HG03460 (cell line): Measurements from ENCODE around the gene RAB11FIP4.

Source experiments
- ATAC-seq: cut with Tn5 transposase; IDR thresholded peaks from one replicate; pipeline ENCODE4 v1.9.1; 2021; ENCODE audit not compliant: unreplicated experiment

The RAB11FIP4 gene

GRCh38 chr17:31404028-31404949 lies 12.8 kb downstream of the RAB11FIP4 start:
- no peak for ATAC-seq

- ATAC-seq, result no peak
Observed at GRCh38 chr17:31405890-31406371, 14.5 kb downstream of the RAB11FIP4 start.

- ATAC-seq, result no peak
Observed at GRCh38 chr17:31408586-31408985, 17.1 kb downstream of the RAB11FIP4 start.

GRCh38 chr17:31411707-31412285 lies 20.3 kb downstream of the RAB11FIP4 start:
- no peak for ATAC-seq

GRCh38 chr17:31412511-31412910 lies 21.0 kb downstream of the RAB11FIP4 start:
- no peak for ATAC-seq

GRCh38 chr17:31413081-31413799 lies 21.8 kb downstream of the RAB11FIP4 start:
- no peak for ATAC-seq

- no peak for ATAC-seq
Observed at GRCh38 chr17:31413874-31414549, 22.5 kb downstream of the RAB11FIP4 start.

GRCh38 chr17:31414550-31414918 lies 23.1 kb downstream of the RAB11FIP4 start:
- ATAC-seq, result no peak

- ATAC-seq, result no peak
Observed at GRCh38 chr17:31415004-31415454, 23.6 kb downstream of the RAB11FIP4 start.

- no peak for ATAC-seq
Observed at GRCh38 chr17:31415640-31416502, 24.4 kb downstream of the RAB11FIP4 start.

- ATAC-seq, result no peak
Observed at GRCh38 chr17:31416503-31416923, 25.0 kb downstream of the RAB11FIP4 start.

- ATAC-seq, result no peak
Observed at GRCh38 chr17:31417051-31417792, 25.7 kb downstream of the RAB11FIP4 start.

GRCh38 chr17:31418773-31419350 lies 27.4 kb downstream of the RAB11FIP4 start:
- ATAC-seq, result no peak

GRCh38 chr17:31422443-31422842 lies 31.0 kb downstream of the RAB11FIP4 start:
- no peak for ATAC-seq

GRCh38 chr17:31424944-31425281 lies 33.4 kb downstream of the RAB11FIP4 start:
- no peak for ATAC-seq

- ATAC-seq, result no peak
Observed at GRCh38 chr17:31425282-31426040, 34.0 kb downstream of the RAB11FIP4 start.

GRCh38 chr17:31427684-31428083 lies 36.2 kb downstream of the RAB11FIP4 start:
- no peak for ATAC-seq

- ATAC-seq, result no peak
Observed at GRCh38 chr17:31428111-31428510, 36.6 kb downstream of the RAB11FIP4 start.
